Breast epithelium (tissue), 3 donors: ENCODE results near the gene GCLM.

ENCODE experiments used
- POLR2A ChIP-seq: fragments of 450-650 bp; IDR thresholded peaks from one replicate; pipeline ENCODE4 v1.6.1; 2016; ENCODE audit warnings: antibody characterized with exemption, mild to moderate bottlenecking, moderate library complexity
- POLR2AphosphoS5 ChIP-seq, 3 donors: sonication (generic); formaldehyde crosslinking; IDR thresholded peaks; one replicate each; pipeline ENCODE4 v1.6.1; 2017; ENCODE audit warnings: antibody characterized with exemption in 3 of 3
- TF ChIP-seq, protein P1 (sequence below), 3 donors: fragments of 450-650 bp; IDR thresholded peaks; one replicate each; pipeline ENCODE4 v1.5.1; 2016 to 2017; ENCODE audit warnings: antibody characterized with exemption in 3 of 3, mild to moderate bottlenecking in 3 of 3, moderate library complexity in 3 of 3

DNA sequence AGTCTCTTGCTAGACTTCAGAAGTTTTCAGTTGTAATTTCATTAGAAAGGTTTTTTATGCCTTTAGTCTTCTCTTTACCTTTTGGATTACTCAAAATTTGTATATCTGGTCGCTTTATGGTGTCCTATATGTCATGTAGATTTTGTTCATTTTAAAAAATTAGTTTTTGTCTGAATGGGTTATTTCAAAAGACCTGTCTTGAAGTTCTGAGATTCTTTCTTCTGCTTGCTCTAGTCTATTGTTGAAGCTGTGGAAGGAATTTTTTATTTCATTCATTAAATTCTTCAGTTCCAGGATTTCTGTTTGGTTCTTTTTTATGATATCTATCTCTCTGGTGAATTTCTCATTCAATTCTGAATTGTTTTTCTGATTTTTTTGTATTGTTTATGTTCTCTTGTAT lies 46.5 kb upstream of the GCLM start:
- TF ChIP-seq, protein P1, sequence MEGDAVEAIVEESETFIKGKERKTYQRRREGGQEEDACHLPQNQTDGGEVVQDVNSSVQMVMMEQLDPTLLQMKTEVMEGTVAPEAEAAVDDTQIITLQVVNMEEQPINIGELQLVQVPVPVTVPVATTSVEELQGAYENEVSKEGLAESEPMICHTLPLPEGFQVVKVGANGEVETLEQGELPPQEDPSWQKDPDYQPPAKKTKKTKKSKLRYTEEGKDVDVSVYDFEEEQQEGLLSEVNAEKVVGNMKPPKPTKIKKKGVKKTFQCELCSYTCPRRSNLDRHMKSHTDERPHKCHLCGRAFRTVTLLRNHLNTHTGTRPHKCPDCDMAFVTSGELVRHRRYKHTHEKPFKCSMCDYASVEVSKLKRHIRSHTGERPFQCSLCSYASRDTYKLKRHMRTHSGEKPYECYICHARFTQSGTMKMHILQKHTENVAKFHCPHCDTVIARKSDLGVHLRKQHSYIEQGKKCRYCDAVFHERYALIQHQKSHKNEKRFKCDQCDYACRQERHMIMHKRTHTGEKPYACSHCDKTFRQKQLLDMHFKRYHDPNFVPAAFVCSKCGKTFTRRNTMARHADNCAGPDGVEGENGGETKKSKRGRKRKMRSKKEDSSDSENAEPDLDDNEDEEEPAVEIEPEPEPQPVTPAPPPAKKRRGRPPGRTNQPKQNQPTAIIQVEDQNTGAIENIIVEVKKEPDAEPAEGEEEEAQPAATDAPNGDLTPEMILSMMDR (IDR thresholded peaks at IDR 0.05) = no peak
- TF ChIP-seq POLR2A (no peak), POLR2AphosphoS5 (IDR thresholded peaks at IDR 0.05) (no peak)
